Stomach (tissue), 4 donors: ENCODE results near the gene ZNF492.
"Not testable (repeated sequence)": the region's sequence is repeated elsewhere in the genome, so short reads cannot be mapped to it uniquely, and the experiment has no call there.

Source experiments
- EP300 ChIP-seq: sonication (generic); formaldehyde crosslinking; IDR thresholded peaks from one replicate; pipeline ENCODE4 v1.6.1; 2017; ENCODE audit warnings: antibody characterized with exemption
- POLR2A ChIP-seq, 4 donors: fragments of 450-650 bp; IDR thresholded peaks; one replicate each; pipeline ENCODE4 v1.6.1; 2016; ENCODE audit warnings: antibody characterized with exemption in 4 of 4, control low read depth in 2 of 4, mild to moderate bottlenecking in 1 of 4, moderate library complexity in 1 of 4
- POLR2AphosphoS5 ChIP-seq, 3 donors: sonication (generic); formaldehyde crosslinking; IDR thresholded peaks; one replicate each; pipeline ENCODE4 v1.6.1; 2016; ENCODE audit warnings: antibody characterized with exemption in 3 of 3
- TF ChIP-seq, protein P1 (sequence below), 7 experiments: fragments of 450-650 bp in 4 of 7; fragments of 200-600 bp in 3 of 7; sonication (generic) in 3 of 7; IDR thresholded peaks; one replicate each; pipeline ENCODE4 v1.5.1; 2016 to 2019; ENCODE audit warnings: antibody characterized with exemption in 7 of 7, control low read depth in 2 of 7, mild to moderate bottlenecking in 1 of 7

DNA sequence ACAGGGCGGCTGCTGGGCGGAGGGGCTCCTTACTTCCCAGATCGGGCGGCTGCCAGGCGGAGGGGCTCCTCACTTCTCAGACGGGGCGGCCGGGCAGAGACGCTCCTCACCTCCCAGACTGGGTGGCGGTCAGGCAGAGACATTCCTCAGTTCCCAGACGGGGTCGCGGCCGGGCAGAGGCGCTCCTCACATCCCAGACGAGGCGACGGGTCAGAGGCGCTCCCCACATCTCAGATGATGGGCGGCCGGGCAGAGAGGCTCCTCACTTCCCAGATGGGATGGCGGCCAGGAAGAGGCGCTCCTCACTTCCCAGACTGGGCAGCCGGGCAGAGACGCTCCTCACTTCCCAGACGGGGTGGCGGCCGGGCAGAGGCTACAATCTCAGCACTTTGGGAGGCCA, 69.0 kb downstream of the ZNF492 start:
- TF ChIP-seq, protein P1, sequence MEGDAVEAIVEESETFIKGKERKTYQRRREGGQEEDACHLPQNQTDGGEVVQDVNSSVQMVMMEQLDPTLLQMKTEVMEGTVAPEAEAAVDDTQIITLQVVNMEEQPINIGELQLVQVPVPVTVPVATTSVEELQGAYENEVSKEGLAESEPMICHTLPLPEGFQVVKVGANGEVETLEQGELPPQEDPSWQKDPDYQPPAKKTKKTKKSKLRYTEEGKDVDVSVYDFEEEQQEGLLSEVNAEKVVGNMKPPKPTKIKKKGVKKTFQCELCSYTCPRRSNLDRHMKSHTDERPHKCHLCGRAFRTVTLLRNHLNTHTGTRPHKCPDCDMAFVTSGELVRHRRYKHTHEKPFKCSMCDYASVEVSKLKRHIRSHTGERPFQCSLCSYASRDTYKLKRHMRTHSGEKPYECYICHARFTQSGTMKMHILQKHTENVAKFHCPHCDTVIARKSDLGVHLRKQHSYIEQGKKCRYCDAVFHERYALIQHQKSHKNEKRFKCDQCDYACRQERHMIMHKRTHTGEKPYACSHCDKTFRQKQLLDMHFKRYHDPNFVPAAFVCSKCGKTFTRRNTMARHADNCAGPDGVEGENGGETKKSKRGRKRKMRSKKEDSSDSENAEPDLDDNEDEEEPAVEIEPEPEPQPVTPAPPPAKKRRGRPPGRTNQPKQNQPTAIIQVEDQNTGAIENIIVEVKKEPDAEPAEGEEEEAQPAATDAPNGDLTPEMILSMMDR (IDR thresholded peaks at IDR 0.05), result not testable (repeated sequence)
- not testable (repeated sequence) for TF ChIP-seq EP300; POLR2A (IDR thresholded peaks at IDR 0.05); POLR2AphosphoS5 (IDR thresholded peaks at IDR 0.05)
